GM19324 (cell line): ENCODE results near the gene ZNF670.
"Not testable (repeated sequence)": the region's sequence is repeated elsewhere in the genome, so short reads cannot be mapped to it uniquely, and the experiment has no call there.

ENCODE experiments used
- ATAC-seq: cut with Tn5 transposase; IDR thresholded peaks from one replicate; pipeline ENCODE4 v1.9.1; 2021; ENCODE audit warnings: mild to moderate bottlenecking, moderate library complexity; ENCODE audit not compliant: unreplicated experiment, low FRiP score

Gene ZNF670

GRCh38 chr1:247047702-247048101 is 30.9 kb downstream of the ZNF670 start:
- no peak for ATAC-seq

GRCh38 chr1:247047260-247047659 is 31.4 kb downstream of the ZNF670 start:
- ATAC-seq: no peak

- ATAC-seq: no peak
Observed at GRCh38 chr1:247043406-247043805, 35.2 kb downstream of the ZNF670 start.

- no peak for ATAC-seq
Observed at GRCh38 chr1:247037511-247038320, 40.9 kb downstream of the ZNF670 start.

GRCh38 chr1:247032306-247032705 is 46.3 kb downstream of the ZNF670 start:
- not testable (repeated sequence) for ATAC-seq
